SK-MEL-5 (cell line): ENCODE results near the gene PEAK1. TPM values are rescaled to one million over a fixed set of nuclear protein-coding genes. Genes with fewer than 3 reads are reported as not detected.

Source experiments
- DNase-seq: peaks from one replicate; pipeline ENCODE4 v3.0.0-alpha.2; 2016; ENCODE audit warnings: low read depth, low spot score
- in situ Hi-C: cut with HindIII; loops from 2 replicates; pipeline ENCODE4 v1.10.0; 2016; ENCODE audit warnings: low sequenced_read_pairs, high pct_unique_total_duplicates, low pct_unique_long_range_greater_than_20kb
- total RNA-seq: library from RNA; depleted of rRNA; stranded (reverse); fragments of >200 nt; shearing (Covaris generic); gene quantifications from 2 replicates; pipeline ENCODE4 v1.2.3, GENCODE V29; 2014

PEAK1 gene
- total RNA-seq, 1 experiment from 2014 or later: 17.8 TPM

DNA sequence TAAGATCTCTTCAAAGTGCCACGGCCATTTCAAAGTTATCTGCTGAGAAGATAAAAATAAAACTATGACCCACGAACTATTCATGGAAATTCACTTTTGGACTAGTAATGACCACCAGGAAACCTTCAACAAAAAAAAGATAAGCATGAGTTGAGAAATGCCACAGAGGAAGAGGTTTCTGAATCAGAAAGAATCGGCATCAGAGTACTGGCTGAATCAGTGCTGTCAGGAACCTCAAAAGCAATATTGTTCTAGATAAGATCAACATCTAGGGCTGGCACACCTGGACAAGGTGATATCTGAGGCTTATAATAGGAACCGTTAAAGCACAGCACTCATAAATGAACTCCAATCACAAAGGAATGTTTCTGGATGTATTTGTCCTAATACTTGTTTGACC is 72.7 kb downstream of the PEAK1 start:
- DNase-seq: no peak
- in situ Hi-C loops: no loop called here

GRCh38 chr15:77346245-77347036 is 73.5 kb downstream of the PEAK1 start:
- DNase-seq: no peak
- in situ Hi-C loops: no loop called here

DNA sequence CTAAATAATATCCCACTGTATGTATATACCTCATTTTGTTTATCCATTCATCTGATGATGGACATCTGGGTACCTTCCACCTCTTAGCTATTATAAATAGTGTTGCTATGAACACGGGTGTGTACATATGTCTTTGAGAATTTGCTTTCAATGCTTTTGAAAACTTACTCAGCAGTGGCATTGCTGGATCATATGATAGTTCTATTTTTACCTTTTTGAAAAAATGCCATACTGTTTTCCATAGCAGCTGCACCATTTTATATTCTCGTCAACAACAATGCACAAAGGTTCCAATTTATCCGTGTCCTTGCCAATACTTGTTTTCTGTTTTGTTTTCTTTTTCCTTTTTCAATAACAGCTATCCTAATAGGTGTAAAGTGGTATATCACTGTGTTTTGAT is 77.1 kb downstream of the PEAK1 start:
- DNase-seq: peak; percentile 15
- in situ Hi-C loops: no loop called here

- in situ Hi-C loops: no loop called here
- DNase-seq: no peak
Observed at GRCh38 chr15:77340245-77340644, 79.7 kb downstream of the PEAK1 start.

- peak; percentile 41 for DNase-seq
- in situ Hi-C loops: no loop called here
Observed at GRCh38 chr15:77336006-77336405, 83.9 kb downstream of the PEAK1 start.

GRCh38 chr15:77335298-77335697 is 84.6 kb downstream of the PEAK1 start:
- in situ Hi-C loops: no loop called here
- DNase-seq: no peak

GRCh38 chr15:77333166-77333565 is 86.7 kb downstream of the PEAK1 start:
- no peak for DNase-seq
- in situ Hi-C loops: no loop called here

DNA sequence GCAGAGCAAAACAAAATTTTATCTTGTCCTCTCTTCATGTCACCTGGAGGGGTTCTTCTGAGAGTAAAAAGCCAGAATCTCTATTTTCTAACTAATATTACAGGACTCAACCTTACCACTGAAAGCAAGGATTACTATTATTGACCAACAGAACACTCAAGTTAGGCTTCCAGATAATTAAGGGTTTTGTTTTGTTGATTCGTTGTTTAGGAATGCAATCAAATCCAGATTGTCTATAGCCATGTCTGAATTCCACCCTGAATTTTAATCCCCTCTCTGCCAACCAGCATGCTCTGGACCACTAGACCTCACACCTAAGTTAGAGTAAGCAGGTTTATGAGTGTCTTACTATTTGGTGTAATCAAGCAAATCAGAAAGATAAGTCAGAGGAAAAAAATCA is 90.7 kb downstream of the PEAK1 start:
- no peak for DNase-seq
- in situ Hi-C loops: no loop called here

DNA sequence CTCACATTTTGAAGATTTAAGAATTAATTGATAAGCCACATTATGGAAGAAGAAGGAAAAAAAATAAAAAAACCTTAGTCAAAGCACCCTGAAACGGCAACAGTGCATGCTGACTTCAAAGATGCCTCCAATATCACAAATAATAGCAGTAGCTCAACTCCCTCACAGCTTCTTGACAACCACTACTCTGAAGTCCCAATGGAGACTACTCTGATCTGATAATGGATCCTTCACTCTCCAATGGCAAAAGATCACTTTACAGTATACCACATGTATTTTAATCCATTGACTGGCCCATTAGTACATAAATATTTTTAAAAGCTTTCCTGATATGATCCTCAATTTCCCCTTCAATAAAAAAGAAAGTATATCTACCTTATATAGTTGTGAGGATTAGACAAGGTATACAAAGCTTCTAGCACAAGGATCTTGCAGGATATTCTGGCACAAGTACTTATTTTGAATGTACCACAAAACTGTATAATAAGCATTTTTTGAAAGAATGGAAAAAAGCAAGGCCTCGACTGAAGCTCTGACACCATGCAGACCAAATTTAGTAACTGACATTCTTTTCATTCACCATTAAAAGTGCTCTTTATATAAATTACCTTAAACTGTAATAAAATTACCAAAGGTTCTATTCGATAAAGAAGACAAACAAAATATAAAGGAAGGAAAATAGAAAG is 91.9 kb downstream of the PEAK1 start:
- in situ Hi-C loops: no loop called here
- no peak for DNase-seq

DNA sequence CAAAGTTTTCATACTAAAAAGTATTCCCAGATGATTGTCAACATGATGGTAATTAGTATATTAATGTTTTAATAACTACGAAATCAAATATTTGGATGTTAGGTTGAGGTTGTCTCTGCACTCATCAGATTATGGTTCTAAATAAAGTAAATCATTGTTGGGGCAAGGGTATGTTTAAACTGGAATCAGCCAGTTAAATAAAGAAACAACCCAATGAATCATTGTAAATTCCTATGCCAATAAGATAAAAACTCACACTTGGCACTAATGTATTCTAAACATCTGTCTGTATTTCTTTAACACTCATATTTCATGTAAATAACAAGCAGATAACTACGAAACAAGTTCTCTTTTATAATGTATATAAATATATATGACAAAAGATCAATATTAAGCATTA is 92.7 kb downstream of the PEAK1 start:
- DNase-seq: no peak
- in situ Hi-C loops: no loop called here

GRCh38 chr15:77326366-77326765 is 93.5 kb downstream of the PEAK1 start:
- in situ Hi-C loops: no loop called here

DNA sequence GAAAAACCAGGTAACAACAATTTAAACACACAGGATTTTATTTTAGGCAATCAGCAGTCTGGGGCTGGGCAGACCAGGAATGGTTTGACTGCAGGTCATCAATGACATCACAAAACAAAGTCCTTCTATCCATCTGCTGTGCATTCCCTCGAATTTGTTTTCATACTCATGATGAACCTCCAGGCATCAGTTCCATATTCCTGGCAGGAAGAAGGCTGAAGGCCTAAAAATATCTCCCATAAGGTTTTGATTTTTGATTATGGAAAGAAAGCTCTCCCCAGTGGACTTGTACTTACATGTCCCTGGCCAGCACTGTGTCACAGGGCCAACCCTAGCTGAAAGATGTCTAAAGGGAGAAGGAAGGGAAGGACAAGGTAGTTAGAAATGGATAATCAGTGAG is 107.4 kb downstream of the PEAK1 start:
- no peak for DNase-seq
- in situ Hi-C loops: no loop called here

More at GRCh38 chr15:77326366-77326765, 93.5 kb downstream of the PEAK1 start:
- no peak for DNase-seq

DNA sequence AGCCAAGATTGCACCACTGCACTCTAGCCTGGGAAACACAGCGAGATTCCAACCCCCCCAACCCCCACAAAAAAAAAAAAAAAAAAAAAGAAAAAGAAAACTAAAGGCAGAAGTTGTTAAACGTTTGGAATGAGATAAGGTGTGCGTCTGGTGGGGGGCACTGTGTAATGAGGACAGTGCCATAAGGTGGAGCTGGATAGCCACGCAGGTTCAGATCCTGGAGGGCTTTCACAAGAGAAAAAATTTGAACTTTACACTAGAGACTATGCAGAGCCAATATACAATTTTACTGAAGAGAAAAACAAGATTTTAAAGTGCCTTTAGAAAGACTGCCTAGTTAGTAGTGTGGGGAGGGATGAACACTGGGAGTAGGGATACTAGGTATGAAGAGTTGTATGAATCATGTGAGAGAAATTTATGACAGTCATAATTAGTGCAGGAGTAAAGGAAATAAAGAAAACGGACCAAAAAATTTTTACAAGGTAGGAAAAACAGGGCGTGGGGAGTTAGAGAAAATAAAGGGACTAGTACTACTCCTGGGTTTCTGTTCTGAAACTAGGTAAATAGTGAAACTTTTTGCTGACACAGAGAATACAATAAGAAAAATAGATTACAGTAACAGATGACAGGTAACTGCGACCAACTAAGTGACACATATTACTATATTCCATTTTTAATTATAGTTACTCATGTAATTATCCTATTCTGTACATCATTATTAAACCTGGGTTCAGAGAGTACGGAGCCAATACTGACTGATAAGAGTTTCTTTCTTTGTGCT is 108.1 kb downstream of the PEAK1 start:
- in situ Hi-C loops: no loop called here
- no peak for DNase-seq

DNA sequence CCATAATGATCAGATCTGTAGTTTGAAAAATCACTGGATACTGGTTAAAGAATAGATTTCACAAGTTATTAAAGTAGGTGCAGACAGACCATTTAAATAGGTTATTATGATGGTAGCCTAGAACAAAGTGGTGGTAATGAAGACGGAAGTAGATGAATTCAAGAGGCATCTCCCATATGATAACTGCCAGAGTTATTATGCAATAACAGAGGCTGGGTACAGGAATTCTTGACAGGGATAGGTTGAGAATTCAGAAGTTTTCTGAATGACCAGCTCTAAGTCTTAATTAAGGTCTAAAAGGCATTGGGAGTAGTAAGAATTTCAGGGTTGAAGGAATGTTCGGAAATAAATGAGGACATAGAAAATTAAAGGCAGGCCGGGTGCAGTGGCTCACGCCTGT is 108.9 kb downstream of the PEAK1 start:
- no peak for DNase-seq
- in situ Hi-C loops: no loop called here

GRCh38 chr15:77309392-77309791 is 110.5 kb downstream of the PEAK1 start:
- DNase-seq: no peak
- in situ Hi-C loops: no loop called here

- DNase-seq: no peak
- in situ Hi-C loops: no loop called here
Observed at GRCh38 chr15:77305953-77306352, 114.0 kb downstream of the PEAK1 start.

GRCh38 chr15:77296773-77297337 is 123.0 kb downstream of the PEAK1 start:
- DNase-seq: no peak
- in situ Hi-C loops: no loop called here

DNA sequence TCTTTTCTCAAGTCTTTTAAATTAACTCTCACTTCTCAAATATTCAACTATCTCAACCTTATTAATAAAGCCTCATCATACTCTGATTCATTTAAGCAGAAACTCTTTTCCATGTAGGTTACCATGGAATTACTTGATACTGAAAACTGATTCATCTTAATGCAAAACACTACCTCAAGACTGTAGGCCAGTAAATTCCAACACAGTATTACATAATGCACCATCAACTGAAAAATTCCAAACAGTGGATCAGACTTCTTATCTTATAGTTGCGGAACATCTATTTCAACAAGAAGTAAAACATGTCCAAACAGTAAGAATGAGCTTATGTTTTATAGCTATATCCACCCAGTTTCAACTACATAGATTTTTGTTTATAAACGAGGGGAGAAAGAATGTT is 124.5 kb downstream of the PEAK1 start:
- no peak for DNase-seq
- in situ Hi-C loops: no loop called here
